GM18520 (cell line): Measurements from ENCODE around the gene KYNU.

Source experiments
- ATAC-seq: cut with Tn5 transposase; IDR thresholded peaks from one replicate; pipeline ENCODE4 v1.9.1; 2021; ENCODE audit not compliant: unreplicated experiment

Gene KYNU

DNA sequence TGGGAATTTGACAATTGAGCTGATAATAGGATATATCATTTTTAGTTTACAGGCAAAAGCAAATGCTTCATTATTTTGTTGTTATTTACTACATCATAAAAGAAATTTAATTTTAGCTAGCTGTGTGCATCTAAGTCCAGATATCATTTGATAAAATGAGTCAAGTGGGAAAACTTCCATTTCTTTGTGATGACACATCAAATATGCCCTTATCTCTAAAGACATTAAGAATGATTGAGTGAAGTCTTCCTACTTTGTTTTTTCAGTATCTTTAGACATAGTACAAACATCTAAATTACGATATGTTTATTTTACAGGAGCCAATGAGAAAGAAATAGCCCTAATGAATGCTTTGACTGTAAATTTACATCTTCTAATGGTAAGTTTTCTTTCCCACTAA is 77.0 kb downstream of the KYNU start:
- no peak for ATAC-seq

DNA sequence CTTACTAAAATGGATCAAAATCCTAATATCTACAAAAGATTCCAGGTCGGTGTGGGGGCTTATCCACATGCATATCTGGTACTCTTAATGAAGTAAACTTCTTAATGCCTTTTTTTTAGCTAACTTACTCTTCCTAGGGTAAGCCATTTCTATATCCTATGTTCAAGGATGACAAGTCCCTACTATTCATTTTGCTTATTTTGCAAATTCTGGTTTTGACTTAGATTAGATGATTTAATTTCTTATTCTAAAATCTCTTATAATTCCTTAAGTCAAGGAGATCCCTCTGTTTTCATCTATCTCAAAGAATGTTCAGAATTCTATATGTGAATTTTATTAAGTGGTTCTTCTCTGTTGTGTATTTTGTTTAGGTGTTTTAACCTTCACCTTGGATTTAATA is 79.7 kb downstream of the KYNU start:
- no peak for ATAC-seq

DNA sequence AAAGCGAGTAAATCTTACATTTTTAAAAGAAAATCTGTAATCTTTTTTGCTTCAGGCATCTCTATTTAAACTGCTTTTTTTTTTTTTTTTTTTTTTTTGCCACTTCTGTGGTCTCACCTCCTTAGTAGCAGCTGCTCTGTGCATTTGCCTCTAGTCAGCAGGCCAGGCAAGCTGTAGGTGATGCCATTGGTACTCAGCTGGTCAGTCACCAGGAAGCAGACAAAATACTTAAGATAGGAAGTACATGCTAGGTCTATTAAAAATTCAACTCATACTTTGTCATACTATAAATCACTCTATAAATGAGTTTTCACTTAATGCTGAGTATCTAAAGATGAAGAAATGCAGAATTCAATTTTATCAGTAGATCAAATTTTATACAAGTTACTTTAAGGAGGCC is 83.7 kb downstream of the KYNU start:
- ATAC-seq, result no peak

DNA sequence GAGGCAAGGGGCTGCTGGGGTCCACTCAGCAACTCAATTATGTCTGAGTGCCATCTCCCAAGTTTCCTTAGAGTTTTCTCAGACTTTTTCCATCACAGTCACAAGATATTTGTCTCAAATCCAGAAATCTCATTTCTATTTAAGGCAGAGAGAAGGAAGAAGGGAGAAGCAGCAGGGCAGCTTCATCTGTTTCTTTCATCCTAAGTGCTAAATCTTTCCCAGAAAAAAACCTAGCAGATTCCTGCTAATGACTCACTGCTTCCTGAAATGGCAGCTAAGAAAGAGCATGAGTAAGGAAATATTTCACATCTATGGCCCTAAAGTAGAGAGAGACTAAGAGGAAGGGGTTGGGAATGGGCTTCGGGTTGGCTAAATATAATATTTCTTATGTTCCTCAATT is 88.0 kb downstream of the KYNU start:
- no peak for ATAC-seq

DNA sequence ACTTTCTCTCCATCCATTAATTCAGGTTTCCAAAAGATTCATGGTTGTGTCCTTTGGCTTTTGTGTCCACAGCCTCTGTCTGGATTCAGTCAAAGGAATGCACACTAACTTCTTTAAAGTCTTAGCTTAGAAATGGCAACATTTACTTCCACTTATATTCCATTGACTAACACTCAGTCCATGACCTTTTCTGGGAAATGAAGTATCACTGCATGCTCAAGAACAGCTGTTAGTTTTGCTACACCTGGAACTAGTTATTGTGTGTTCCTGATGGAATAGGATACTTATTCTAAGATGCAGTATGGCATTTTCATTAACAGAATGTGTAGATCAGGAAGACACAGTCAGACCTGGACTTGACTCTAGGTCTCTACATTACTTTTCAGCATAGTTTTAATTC is 88.8 kb downstream of the KYNU start:
- no peak for ATAC-seq

DNA sequence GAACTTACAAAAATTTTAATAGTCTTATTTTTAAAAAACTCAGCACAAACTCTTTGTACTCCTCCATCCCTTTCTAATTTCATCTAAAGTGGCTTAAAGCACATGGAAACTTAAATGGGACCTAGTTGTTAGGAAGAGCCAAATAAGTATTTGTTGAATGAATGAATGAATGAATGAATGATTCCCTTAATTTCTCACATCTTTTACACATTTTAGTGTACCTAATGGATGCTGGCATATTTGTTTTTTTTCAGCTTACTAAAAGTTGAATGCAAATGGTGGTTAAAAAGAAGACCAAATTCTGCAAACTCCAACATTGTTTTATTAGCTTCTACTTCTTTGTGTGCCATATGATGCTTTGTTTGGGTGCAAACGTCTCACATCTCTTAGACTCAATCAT is 89.6 kb downstream of the KYNU start:
- ATAC-seq, result no peak

DNA sequence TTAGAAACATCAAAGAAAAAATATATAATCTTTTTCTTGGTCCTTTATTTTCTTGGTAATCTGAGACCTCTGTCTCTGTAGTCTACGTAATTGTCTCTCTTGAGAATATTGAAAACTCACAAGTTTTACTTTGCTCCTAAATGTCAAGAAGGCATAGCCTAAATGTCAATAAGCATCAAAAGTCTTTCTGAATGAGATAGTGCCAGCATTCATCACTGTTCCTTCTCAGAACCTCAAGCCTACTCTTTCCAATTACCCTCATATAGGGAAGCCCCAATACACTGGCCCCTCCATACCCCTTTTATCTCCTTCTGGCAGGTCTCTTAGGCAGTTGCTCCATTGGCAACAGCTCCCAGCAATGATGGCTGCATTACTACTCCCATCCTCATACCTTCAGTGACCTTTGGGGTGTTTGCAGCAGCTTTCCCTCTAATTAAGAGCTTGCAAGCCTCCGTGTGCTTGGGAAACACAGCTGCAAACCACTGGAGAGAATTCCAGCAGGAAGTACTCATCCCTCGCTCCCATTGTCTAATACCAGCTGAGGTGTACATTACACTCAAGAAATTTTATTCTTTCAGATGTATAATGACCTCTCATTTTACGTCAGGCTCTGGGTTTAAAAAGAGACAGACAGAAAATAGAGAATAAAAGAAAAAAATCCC is 95.8 kb downstream of the KYNU start:
- no peak for ATAC-seq

DNA sequence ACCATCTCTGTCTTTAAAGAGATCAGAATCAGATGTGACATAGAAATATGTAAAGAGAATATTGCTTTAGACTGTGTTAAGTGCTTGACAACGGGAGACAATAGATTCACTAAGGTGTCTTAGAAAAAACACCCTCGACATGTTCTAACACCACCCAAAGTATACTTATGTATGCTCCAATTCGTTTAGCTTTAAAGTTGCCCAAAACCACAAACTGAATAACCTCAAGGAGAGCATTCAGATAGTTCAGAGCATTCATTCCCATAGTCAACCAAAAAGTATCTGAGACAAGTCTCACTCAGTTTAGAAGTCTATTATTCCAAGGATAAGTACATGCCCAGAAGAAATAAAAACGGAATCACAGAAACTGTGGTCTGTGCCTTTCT is 96.4 kb downstream of the KYNU start:
- no peak for ATAC-seq

DNA sequence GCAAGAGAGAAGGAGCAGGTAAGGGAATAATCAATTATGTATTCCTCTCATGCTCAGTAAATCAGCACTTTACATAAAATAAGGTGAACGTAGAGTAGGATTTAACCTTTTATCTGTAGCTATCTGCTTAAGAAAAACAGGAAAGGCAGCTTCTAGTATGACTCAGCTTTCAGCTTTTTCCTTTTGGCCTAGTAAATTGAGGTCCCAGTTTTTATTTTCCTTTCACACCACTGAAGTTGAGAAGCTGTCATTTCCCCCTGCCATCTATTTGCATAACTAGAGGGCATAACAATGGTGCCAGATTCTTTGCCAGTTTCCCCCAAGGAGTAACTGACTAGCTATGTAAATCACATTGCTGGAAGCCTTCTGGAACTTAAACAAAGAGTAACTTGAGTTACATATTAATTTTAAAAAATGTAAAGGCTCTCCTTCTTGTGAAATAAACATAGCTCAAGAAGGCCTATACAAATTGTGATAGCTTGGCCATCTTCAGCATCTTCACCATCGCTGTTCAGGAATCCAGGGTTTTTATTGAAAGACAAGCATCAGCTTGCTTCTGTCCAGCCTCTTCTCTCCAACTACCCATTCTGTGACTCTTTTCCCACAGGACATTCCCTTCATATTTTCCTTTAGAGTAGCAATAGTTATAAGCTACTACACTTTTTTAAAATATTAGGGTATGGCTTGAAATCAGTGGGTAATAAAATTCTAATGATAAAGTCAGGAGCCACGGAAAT is 97.0 kb downstream of the KYNU start:
- ATAC-seq, result peak; percentile 71

DNA sequence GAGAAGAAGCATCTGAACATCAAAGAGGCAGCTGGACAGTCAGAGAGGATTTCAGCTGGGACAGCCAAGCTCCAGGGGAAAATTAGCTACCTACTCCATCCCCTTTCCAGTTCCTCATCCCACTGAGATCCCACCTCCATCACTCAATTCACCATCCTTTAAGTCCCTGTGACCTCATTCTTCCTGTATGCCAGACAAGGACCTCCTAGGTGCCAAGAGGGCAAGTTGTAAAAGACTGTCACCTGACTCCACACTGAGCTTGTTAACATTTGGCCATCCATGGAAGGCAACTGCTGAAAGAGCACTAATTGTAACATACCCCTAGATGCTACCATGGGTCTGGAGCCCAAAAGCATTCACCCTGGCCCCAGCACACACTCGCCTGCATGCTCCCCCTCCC is 97.8 kb downstream of the KYNU start:
- no peak for ATAC-seq

DNA sequence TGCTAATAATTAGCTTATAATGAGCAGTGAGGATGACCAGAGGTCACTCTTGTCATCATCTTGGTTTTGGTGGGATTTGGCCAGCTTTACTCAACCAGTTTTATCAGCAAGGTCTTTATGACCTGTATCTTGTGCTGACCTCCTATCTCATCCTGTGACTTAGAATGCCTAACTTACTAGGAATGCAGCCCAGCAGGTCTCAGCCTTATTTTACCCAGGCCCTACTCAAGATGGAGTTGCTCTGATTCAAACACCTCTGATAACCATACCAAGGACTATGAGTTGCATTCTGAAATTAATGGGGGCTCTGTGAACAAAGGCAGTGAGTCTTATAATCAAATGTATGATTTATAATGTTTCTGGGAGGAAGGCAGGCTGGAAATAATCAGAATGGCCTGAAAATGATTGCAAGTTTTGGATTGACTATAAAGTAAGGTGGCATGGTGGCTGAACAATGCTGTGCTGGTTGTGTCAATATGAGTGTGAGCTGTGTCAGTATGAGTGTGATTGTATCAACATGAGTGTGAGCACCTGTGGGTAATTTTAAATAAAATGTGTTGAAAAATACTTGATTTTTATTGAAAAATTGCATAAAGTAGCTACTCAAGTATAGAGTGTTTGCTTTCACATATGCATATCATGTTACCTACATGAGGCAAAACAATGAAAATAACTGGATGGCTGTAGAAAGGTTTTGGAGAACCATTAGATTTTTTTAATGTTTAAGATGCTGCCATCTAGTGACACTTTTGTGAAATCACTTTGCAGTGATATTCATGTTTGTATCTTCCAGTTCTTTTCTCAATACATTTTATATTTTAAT is 103.0 kb downstream of the KYNU start:
- ATAC-seq, result peak; percentile 23

DNA sequence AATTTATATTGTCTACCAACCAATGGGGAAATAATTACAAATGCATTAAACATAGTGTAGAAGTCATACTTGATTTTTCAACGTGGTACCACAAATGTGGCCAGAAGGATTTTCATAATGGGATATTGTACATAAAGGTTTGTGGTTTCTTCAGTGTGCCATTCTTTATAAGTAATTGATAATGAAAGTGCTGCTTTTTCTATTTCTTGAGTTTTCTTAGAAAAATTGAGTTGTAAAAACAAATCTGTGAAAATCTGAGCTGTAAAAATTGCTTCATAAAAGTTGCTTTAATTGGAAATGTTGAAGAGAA is 103.6 kb downstream of the KYNU start:
- no peak for ATAC-seq

DNA sequence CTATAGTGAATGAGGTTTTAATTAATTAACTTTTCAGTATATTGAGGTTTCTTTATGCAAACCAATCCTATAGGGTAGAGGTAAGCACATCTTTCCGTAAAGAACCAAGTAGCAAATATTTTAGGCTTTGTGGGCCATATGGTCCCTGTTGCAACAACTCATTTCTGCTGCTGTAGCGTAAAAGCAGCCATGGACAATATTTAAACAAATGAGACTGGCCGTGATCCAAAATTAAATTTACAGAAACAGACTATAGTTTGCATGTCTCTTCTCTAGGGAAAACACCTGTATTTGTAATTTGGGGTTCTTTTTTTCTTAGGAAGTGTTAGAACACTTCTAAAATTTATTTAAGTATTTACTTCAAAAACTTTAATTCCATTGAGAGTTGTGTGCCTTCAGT is 104.3 kb downstream of the KYNU start:
- ATAC-seq, result no peak

DNA sequence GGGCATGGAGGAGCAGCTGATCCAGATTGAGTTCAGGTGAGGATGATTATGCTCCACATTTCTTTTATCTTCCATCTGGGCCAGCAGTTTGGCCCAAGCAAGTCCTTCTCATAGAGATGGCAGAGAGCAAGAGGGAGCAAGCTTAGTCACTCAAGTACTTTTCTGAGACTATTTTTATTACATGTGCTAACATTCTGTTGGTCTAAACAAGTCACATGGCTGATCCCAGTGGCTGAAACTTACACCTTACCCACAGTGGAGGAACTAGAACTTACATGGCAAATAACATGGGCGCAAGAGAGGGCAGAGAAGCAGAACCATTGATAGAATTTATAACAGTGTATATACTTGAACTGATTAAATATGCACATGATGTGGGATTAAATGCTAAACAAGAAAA is 105.7 kb downstream of the KYNU start:
- ATAC-seq, result peak; percentile 88

DNA sequence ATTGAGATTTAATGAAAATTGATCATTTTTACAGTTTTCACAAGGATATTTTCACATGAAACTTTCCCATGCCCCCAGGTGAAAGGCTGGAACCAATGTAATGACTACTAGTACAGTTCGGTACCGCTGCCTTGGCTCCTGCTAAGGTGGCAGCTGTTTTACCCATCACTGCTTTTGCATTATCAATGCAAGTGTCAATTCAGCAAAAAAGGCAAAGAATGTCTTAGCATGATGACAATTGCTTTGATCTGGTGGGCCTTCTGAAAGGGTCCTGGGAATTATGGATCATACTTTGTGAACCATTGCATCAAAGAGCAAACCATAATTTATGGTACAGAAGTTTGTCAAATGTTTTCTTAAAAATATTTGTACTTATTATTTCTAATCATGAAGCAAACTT is 107.2 kb downstream of the KYNU start:
- no peak for ATAC-seq

DNA sequence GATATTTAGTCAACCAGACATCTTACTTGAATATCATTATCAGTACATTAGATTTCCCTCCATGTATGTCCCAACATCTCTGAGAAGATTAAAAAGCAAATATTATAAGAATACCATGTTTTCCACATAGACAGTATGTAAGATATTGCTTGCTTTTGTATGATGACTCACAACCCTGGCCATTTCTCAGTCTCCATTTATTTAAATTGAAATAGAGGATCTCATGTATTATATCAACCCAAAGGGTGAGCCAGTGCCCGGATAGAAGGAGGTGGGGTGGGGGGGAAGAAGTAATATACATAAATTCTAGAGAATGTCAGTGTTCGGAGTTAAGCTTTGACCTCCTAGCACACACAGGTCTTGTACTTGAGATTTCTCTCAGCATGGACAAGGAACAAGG is 109.6 kb downstream of the KYNU start:
- ATAC-seq, result no peak

DNA sequence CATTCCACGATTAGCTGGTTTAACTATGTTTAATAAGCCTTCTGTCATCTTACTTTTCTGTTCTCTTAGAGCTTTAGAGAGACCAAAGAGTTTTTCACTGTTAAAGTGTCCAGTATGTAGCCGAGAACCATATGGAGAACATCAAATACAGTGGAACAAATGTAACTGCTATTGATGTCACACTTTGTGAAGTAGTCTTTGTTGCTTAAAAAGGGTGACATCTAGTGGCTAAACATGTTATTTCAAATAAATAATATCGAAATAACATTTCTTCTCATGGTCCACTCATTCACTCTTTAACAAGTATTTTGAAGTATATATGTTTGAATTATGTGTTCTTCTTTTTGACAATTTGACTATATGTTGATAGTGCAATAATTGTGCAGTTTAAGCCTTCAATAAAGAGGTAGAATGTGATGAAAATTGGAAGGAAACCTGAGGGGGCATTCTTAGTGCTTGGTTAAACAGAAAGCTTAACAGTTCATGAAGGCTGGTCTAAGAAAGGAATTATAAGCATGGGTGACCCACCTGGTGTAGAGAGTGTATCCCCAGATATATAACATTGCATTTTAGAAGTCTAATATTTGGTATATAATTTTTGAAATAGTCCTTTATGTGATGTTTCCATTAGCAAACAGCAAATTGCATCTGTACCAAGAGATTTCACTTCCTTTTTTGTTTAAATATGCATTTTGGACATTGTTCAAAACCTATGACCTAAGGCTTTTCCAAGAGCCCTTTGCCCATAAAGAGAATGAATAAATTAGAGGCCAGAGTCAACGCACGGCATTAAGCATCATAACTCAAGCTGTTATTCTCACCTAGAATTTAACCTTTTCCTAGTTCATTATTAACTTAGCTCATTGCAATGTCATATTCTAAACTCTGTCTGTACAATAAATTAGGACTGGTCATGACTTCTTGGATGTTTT is 112.1 kb downstream of the KYNU start:
- ATAC-seq, result no peak

DNA sequence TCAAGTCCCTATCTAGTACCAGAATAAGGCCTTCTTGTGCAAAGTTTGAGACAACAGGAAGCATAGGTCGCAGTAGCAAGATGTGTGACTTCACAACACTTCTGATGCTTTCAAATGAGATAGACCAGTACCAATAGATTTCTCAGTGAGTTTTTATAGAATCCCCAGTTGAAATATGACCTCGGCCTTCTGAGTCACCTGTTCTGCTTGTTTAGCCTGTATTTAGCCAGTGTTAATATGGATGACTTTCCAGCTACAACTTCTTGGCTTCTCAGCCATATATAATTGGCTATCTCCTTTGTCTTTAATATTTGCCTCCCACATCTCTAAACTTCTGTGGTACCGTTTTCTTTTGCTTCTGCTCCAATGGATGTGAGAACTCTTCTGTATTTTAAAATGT is 113.8 kb downstream of the KYNU start:
- no peak for ATAC-seq

DNA sequence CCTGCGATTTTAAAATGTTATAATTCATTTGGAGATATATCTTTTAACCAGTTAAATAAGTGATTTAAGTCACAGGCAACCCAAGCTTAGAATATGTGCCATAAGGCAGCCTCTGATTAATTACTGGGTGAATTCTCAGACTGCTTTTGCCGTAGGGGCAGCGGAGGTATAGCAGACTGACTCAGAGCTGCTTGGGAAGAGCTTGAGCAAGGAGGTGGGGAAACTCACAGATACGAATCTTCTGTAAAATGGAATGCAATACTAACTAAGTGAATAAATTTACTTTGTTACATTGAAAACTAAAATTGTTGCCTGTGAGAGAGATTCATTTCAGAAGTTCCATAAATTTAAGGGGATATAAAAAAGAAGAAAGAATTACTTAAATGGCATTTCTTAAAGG is 115.4 kb downstream of the KYNU start:
- ATAC-seq, result no peak

DNA sequence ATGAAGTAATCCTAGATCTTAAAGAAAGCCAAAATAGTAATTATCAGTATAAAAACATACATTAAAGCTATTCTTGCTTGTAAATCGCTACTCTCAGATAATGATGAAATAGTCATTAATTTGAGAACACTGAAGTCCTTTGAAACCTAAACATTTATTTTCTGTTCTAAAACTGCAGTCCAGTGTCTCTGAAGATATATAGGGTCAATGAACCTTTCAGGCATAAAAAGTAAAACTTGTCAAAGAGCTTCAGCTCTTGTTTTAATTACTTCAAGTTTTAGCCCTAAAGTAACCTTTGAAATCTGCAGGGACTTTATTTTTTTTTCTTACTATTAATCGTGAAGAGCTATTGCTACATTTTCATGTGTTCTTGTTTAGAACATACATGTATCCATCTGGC is 116.3 kb downstream of the KYNU start:
- ATAC-seq, result no peak

DNA sequence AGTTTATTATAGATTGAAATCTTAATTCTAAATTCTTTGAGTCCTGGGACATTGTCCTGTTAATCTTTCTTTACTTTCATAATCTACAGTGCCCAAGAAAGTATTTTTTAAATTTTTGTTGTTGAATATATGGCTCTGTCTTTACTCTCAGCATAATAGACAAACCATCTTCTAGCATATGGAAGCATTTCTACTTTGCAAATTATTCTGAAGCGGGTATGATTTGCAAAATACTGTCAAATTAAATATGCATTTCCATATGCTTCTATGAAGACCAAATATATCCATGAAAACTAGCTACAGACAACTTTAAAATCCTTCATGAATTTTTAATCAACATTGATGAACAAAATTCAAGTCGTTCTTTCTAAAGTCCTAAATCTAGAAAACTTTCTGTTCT is 117.2 kb downstream of the KYNU start:
- ATAC-seq, result no peak
